Erythroblast (primary cell): Measurements from ENCODE around the gene HK3.

Experiments
- DNase-seq, 2 experiments: peaks; one replicate each; lab custom pipeline; 2025; lab: John Stamatoyannopoulos, UW
- GATA1 ChIP-seq: IDR thresholded peaks from 2 replicates; pipeline ENCODE4 v1.6.1; 2011; ENCODE audit warnings: low read depth, mild to moderate bottlenecking, control low read depth, low read length, moderate library complexity
- POLR2A ChIP-seq: IDR thresholded peaks from 2 replicates; pipeline ENCODE4 v1.6.1; 2011; ENCODE audit warnings: mild to moderate bottlenecking, low read length

Gene HK3

DNA sequence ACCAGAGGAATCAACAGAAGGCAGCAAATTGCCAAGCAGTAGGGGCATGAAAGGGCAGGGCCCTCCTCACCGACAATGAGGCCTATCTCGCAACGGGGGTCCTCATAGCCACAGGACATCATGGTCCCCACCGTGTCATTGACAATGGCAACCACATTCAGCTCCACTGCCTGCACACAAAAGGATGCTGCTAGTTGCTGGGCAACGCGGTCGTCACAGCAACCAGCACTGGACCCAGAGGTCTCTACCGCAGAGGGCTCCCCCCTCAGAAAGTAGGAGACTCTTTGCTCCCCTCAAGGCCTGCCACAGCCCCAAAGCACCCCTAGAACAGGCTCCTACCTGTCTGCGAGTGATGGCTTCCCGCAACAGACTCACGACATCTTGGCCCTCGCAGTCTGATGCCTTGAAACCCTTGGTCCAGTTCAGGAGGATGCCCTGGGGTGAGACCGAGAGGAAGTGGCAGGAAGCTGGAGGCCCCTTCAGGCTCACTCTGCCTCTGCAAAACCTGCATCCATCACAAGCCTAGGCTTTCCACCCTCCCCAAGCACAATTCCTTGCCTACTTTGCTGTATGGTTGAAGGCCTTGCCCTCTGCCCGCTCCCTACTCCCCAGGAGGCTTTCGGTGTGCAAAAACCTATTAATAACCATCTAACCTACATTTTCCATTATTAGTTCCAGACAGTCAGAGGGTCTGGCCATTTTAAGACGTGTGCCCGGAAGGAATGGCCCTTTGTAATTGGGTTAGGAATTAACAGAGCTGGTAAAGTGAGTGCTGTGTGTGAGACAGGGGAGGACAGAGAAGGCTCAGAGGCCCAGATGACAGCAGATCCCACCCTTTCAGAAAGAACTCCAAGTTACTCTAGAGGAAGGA lies 15.2 kb downstream of the HK3 start:
- TF ChIP-seq POLR2A (no peak), GATA1 (no peak)
- DNase-seq = no peak

DNA sequence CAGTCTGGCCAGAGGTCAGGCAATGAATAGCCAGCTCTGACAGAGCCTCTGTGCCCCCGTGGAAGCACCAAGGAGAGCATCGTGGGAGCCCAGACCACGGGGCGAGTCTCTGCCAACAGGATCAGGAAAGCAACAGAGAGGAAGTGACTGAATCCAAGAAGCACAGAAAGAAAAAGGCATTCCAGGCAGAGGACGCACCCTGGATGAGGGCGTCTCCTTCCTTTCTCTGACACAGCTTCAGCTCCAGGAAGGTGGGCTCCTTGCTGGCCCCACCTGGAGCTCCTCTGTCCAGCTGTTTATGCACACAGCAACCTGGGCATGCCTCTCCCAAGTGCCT lies 16.6 kb downstream of the HK3 start:
- TF ChIP-seq POLR2A (no peak), GATA1 (no peak)
- DNase-seq = no peak

GRCh38 chr5:176881816-176882566 lies 17.2 kb downstream of the HK3 start:
- TF ChIP-seq POLR2A = no peak
- TF ChIP-seq GATA1 = no peak
- DNase-seq = no peak

DNA sequence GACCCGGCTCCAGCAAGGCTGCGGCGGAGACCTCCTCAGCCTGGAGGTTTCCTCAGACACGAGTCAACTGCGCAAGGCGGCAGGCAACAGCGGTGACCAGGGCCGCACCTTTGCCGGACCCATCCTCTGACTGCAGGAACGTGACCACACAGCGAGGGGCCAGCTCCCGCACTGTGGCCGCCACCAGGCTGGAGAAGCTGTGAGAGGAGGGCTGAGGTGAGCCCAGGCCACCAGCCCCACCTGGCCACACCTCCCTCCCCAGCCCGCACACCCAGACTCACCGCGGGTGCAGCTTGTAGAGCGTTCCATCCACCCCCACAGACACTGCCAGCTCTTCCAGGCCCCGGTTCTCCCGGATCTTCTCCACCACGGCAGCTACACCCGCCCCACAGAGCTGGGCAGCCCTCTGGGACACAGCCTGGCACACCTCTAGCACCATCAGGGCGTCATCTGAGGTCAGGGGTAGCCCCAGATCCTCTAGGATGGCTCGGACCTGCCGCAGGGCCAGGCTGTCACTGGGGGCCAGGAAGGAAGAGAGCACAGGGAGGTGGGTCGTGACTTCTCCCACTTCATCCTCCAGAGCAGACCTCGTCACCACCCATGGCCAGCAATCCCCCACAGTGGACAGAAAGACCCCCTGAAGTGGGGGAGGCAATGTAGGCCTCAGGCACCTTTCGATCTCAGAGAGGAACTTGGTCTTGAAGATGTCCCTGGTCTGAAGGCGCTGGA lies 18.0 kb downstream of the HK3 start:
- no peak for DNase-seq
- no peak for TF ChIP-seq GATA1
- no peak for TF ChIP-seq POLR2A

DNA sequence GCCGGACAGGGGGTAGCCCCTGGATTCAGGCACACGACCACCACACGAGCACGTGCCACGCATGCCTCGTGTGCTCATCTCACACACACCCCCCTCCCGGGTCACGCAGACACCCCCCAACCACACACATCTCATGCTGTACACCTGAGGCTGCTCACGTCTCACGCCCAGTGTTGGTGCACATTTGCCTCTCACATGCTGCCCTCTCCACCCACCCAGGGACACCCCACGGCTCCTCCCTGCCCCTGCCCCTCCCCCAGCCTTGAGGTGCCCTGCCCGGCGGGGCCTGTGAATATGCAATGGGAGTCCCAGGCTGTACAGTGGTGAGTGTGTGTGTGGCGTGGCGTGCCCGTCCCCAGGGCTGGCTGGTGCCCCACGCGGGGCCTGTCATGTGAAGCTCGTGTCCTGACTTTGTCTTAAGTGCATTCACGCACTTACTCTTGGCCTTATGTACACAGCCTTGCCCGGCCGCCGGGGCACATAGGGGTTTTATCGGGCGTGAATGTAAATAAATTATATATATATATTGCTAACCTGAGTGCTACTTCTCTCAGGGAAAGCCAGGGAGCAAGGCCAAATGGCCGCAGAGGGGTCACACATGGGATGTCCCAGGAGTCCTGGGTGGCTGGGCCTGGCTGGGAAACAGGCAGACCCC lies 18.7 kb downstream of the HK3 start:
- DNase-seq = no peak
- TF ChIP-seq POLR2A = no peak
- TF ChIP-seq GATA1 = no peak

DNA sequence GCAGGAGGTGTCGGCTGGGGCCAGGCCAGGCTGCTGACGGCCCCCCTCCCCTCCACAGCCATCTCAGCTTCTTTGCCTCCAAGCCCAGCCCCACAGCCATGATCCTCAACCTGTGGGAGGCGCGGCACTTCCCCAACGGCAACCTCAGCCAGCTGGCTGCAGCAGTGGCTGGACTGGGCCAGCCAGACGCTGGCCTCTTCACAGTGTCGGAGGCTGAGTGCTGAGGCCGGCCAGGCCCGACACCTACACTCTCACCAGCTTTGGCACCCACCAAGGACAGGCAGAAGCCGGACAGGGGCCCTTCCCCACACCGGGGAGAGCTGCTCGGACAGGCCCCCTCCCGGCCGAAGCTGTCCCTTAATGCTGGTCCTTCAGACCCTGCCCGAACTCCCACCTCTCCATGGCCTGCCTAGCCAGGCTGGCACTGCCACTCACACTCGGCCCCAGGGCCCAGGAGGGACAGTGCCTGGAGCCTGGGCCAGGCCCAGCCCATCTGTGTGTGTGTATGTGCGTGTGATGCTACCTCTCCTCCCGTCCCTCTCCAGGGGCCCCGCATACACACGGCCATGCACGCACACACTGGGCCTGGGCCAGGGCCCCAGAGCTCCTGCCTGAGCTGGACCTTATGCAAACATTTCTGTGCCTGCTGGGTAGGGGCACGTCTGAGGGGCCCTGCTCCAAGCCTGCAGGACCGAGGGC lies 19.3 kb downstream of the HK3 start:
- no peak for DNase-seq
- TF ChIP-seq GATA1 (no peak), POLR2A (no peak)

DNA sequence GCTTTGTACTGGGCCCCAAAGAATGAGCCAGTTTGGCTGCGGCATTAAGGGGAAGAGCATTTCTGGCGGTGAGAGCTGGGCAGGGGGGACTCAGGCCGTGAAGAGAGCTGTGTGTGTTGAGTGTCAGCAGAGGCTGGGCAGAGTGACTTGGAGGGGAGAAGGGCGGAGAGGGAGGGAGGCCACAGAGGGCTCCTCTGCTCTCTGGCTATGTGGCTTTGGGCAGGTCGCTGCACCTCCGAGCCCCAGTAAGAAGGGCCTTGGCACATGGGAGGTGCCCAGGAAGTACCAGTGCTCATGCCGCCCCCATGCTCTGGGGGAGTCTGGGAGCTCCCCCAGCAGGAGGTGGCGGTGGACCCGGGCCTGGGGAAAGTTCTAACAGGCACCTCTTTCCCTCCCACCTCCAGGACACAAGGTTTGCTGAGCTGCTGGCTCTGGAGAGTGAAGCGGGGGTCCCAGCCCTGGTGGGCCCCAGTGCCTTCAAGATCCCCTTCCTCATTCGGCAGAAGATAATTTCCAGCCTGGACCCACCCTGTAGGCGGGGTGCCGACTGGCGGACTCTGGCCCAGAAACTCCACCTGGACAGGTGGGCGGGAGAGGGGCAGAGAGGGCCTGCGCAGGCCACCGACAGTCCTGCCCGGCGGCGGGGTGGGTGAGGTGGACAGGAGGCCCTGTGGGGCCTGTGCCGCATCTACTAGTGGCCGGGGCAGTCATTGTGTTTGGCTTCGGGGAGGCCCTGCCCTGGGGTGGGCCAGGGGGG lies 20.1 kb downstream of the HK3 start:
- no peak for TF ChIP-seq POLR2A
- TF ChIP-seq GATA1 = no peak
- no peak for DNase-seq

GRCh38 chr5:176878463-176878862 lies 20.7 kb downstream of the HK3 start:
- no peak for DNase-seq
- TF ChIP-seq GATA1 (no peak), POLR2A (no peak)

DNA sequence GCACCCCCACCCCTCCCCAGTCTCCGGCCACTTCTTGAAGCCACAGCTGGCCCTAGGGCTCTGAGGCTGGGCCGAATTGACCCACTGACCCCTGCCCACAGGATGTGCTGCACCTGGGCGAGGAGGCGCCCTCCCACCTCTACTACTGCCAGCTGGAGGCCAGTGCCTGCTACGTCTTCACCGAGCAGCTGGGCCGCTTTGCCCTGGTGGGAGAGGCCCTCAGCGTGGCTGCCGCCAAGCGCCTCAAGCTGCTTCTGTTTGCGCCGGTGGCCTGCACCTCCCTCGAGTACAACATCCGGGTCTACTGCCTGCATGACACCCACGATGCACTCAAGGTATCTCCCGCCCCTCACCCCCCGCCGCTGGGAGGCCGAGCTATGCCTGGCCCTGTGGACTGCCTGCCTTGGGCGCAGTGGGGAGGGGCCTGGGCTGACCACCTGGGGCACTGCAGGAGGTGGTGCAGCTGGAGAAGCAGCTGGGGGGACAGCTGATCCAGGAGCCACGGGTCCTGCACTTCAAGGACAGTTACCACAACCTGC lies 21.3 kb downstream of the HK3 start:
- no peak for DNase-seq
- TF ChIP-seq POLR2A = no peak

DNA sequence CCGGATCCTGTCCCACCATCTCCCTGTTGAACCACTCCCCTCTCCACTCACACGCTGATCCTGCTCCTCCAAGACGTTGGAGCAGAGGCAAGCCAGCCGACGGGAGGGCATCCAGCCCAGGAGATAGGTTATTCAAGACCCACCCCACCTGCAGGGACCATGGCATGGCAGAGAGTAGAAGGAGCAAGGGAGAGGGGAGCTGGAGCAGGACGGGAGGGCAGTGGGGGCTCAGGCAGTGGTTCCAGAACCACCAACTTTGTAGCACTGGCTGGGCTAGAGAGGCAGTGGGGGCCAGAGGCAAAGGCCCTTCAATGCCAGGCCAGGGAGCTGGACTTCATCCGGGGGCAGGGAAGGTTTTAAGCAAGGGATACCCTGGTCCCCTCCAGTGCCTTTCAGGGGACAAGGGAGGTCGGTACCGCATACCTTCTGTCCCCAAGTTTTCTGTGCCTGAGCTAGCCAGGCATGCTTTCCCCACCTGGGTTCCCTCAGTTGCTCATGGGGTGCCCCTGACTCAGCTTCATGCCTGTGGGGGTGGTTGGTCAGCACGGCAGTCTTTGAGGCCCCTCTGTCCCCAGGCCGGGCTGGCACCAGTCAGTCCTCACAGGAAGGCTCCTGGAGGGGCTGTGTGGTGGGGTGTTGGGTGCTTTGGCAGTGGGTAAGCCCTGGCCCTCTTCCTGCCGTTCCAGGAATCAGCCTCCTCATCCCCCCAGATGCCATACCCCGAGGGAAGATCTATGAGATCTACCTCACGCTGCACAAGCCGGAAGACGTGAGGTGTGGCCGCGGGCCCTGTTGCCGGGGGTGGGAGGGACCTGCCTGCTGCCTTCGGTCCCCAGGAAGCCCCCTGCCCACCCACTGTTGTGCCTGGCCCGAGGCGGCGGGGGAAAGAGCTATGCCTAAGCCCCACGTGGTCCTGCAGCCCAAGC lies 22.4 kb downstream of the HK3 start:
- no peak for TF ChIP-seq POLR2A
- TF ChIP-seq GATA1 = no peak
- DNase-seq = no peak
